Daoy (cell line): ENCODE results near the gene SHANK1. TPM values are rescaled to one million over a fixed set of nuclear protein-coding genes. Genes with fewer than 3 reads are reported as not detected.
"Not testable (repeated sequence)": the region's sequence is repeated elsewhere in the genome, so short reads cannot be mapped to it uniquely, and the experiment has no call there.

ENCODE experiments used
- DNase-seq: peaks from one replicate; pipeline ENCODE4 v3.0.0-alpha.2; 2015; ENCODE audit warnings: low read depth
- total RNA-seq: library from RNA; depleted of rRNA; stranded (reverse); fragments of >200 nt; shearing (Covaris generic); gene quantifications from 2 replicates; pipeline ENCODE4 v1.2.3, GENCODE V29; 2014; rRNA removed

Gene SHANK1
- total RNA-seq, 1 experiment from 2014 or later = 0.17 TPM

- DNase-seq = no peak
These were observed 85.6 kb downstream of the SHANK1 start for GRCh38 chr19:50633973-50634372.

GRCh38 chr19:50633359-50633758 is 86.2 kb downstream of the SHANK1 start:
- no peak for DNase-seq

GRCh38 chr19:50632151-50632835 is 87.3 kb downstream of the SHANK1 start:
- no peak for DNase-seq

- DNase-seq = no peak
These were observed 89.8 kb downstream of the SHANK1 start for GRCh38 chr19:50629801-50630200.

GRCh38 chr19:50629194-50629593 is 90.4 kb downstream of the SHANK1 start:
- no peak for DNase-seq

- no peak for DNase-seq
These were observed 91.1 kb downstream of the SHANK1 start for GRCh38 chr19:50628551-50628950.

- no peak for DNase-seq
These were observed 91.5 kb downstream of the SHANK1 start for GRCh38 chr19:50628146-50628545.

GRCh38 chr19:50626795-50627194 is 92.8 kb downstream of the SHANK1 start:
- DNase-seq = no peak

- DNase-seq = no peak
These were observed 93.6 kb downstream of the SHANK1 start for GRCh38 chr19:50626011-50626410.

GRCh38 chr19:50624949-50625600 is 94.5 kb downstream of the SHANK1 start:
- DNase-seq = no peak

- not testable (repeated sequence) for DNase-seq
These were observed 99.2 kb downstream of the SHANK1 start for GRCh38 chr19:50620394-50620906.

GRCh38 chr19:50619184-50619583 is 100.4 kb downstream of the SHANK1 start:
- not testable (repeated sequence) for DNase-seq

GRCh38 chr19:50618379-50618778 is 101.2 kb downstream of the SHANK1 start:
- DNase-seq = not testable (repeated sequence)

GRCh38 chr19:50612504-50613404 is 106.8 kb downstream of the SHANK1 start:
- DNase-seq = not testable (repeated sequence)

Other genes starting within 250 kb of the SHANK1 start
- gene EMC10, start 243.3 kb downstream of the SHANK1 start, total RNA-seq = 98.2 and 135 TPM in 2 replicates
- 0.46 and 0.95 TPM in 2 replicates for gene GARIN5A, start 243.0 kb downstream of the SHANK1 start, total RNA-seq
- gene JOSD2, start 208.6 kb downstream of the SHANK1 start, total RNA-seq = 17.6 and 26.2 TPM in 2 replicates
- gene ASPDH, start 205.9 kb downstream of the SHANK1 start, total RNA-seq = not detected in 2 replicates
- 1.8 and 5.6 TPM in 2 replicates for gene LRRC4B, start 151.4 kb downstream of the SHANK1 start, total RNA-seq
- gene SYT3, start 79.9 kb downstream of the SHANK1 start, total RNA-seq = 0.36 and 1.4 TPM in 2 replicates
- gene C19orf81, start 70.4 kb downstream of the SHANK1 start, total RNA-seq = 9.2 TPM in 1 of 2 replicates, not detected in the other
- 47.6 and 56.9 TPM in 2 replicates for gene CLEC11A, start 3.6 kb upstream of the SHANK1 start, total RNA-seq
- not detected in 2 replicates for gene GPR32, start 50.7 kb upstream of the SHANK1 start, total RNA-seq
- not detected in 2 replicates for gene ACP4, start 70.6 kb upstream of the SHANK1 start, total RNA-seq
- gene KLK1, start 104.0 kb upstream of the SHANK1 start, total RNA-seq = not detected in 2 replicates
- gene KLK15, start 113.8 kb upstream of the SHANK1 start, total RNA-seq = 1.0 TPM in 1 of 2 replicates, not detected in the other
- gene KLK3, start 135.1 kb upstream of the SHANK1 start, total RNA-seq = not detected in 2 replicates
- gene KLK2, start 153.6 kb upstream of the SHANK1 start, total RNA-seq = 0.06 and 0.48 TPM in 2 replicates
- not detected in 2 replicates for gene KLK4, start 191.6 kb upstream of the SHANK1 start, total RNA-seq
- not detected in 2 replicates for gene KLK5, start 233.2 kb upstream of the SHANK1 start, total RNA-seq
- gene KLK6, start 249.8 kb upstream of the SHANK1 start, total RNA-seq = not detected in 2 replicates